22Rv1 (cell line): ENCODE measurements around the gene ALG8.
"Not testable (repeated sequence)": the region's sequence is repeated elsewhere in the genome, so short reads cannot be mapped to it uniquely, and the experiment has no call there.

Experiments
- H3K27ac ChIP-seq: fragments of 450-650 bp; 2 replicates; pipeline ENCODE4 v1.5.1; 2017
- ZFX ChIP-seq: fragments of 450-650 bp; IDR thresholded peaks from 2 replicates; pipeline ENCODE4 v1.6.1; 2017; ENCODE audit warnings: antibody characterized with exemption, borderline replicate concordance
- TF ChIP-seq, protein P1 (sequence below): fragments of 450-650 bp; IDR thresholded peaks from 2 replicates; pipeline ENCODE4 v1.5.1; 2017; ENCODE audit warnings: mild to moderate bottlenecking

ALG8 gene

GRCh38 chr11:78081583-78081982 lies 57.8 kb downstream of the ALG8 start:
- TF ChIP-seq ZFX = no peak
- TF ChIP-seq, protein P1, sequence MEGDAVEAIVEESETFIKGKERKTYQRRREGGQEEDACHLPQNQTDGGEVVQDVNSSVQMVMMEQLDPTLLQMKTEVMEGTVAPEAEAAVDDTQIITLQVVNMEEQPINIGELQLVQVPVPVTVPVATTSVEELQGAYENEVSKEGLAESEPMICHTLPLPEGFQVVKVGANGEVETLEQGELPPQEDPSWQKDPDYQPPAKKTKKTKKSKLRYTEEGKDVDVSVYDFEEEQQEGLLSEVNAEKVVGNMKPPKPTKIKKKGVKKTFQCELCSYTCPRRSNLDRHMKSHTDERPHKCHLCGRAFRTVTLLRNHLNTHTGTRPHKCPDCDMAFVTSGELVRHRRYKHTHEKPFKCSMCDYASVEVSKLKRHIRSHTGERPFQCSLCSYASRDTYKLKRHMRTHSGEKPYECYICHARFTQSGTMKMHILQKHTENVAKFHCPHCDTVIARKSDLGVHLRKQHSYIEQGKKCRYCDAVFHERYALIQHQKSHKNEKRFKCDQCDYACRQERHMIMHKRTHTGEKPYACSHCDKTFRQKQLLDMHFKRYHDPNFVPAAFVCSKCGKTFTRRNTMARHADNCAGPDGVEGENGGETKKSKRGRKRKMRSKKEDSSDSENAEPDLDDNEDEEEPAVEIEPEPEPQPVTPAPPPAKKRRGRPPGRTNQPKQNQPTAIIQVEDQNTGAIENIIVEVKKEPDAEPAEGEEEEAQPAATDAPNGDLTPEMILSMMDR = no peak
- no peak overlapping the region for H3K27ac ChIP-seq

DNA sequence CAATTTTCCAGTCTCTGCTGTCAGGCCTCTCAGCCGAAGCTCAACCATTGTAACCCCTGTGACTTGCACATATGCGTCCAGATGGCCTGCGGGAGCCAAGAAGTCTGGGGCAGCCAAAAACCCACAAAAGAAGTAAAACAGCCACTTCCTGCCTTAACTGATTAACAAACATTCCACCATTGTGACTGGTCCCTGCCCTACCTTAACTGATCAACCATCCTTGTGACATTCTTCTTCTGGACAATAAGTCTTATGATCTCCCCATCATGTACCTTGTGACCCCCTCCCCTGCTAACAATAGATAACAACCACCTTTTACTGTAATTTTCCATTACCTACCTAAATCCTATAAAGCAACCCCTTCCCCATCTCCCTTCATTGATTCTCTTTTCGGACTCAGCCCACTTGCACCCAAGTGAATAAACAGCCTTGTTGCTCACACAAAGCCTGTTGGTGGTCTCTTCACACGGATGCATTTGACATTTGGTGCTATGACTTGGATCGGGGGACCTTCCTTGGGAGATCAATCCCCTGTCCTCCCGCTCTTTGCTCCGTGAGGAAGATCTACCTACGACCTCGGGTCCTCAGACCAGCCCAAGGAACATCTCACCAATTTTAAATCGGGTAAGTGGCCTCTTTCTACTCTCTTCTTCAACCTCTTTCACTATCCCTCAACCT lies 58.5 kb downstream of the ALG8 start:
- H3K27ac ChIP-seq = no peak overlapping the region
- no peak for TF ChIP-seq ZFX
- TF ChIP-seq, protein P1 = no peak

- H3K27ac ChIP-seq = peak overlapping the region; percentile 66
- no peak for TF ChIP-seq ZFX
- TF ChIP-seq, protein P1 = no peak
Measured at GRCh38 chr11:78080084-78080817, 59.2 kb downstream of the ALG8 start.

DNA sequence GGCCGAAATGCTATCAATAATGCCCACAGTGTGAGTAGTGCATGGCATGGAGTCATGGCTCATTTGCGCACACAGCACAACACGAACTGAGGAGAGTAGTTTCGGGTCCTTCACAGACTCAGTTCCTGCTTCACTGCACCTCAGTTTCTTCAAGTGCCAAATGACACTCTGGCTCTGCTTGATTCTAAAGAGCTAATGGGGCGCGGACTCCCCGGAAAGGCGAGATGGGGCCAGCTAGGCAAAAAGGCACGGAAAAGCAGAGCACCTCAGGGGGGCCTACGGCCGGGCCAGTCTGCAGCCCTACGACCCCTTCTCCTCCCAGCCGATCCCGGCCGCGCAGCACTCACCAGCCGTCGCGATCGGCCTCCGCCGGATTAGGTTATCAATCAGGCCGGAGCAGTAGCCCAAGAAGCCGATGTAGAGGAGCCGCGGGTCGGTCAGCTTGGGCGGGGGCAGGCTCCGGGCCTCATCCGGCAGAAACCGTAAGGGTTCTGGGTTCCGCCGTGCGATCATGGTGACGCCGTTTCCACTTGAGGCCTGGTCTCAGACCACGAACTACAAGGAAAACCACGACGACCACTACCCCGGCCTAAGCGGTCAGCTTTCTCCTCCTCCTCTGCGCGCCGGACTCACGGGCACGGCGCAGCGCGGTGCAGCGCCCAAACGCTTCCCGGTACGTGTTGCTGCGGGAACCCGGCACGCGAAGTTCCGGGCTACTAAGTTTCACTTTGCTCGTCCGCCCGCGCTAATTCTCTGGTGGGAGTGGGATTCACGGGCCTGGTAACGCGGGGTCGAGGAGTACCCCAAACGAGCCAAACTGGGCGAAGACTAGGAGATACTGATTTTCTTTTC lies 60.0 kb downstream of the ALG8 start, which contains the start of gene NDUFC2:
Gene NDUFC2 (minus strand): TSS at position 631 of the 852 bp plus-strand sequence. CDS start 118 bp downstream, at position 513.
- peak within 1 kb of the TSS; percentile 66 for H3K27ac ChIP-seq
- TF ChIP-seq, protein P1 = no peak
- TF ChIP-seq ZFX = no peak

DNA sequence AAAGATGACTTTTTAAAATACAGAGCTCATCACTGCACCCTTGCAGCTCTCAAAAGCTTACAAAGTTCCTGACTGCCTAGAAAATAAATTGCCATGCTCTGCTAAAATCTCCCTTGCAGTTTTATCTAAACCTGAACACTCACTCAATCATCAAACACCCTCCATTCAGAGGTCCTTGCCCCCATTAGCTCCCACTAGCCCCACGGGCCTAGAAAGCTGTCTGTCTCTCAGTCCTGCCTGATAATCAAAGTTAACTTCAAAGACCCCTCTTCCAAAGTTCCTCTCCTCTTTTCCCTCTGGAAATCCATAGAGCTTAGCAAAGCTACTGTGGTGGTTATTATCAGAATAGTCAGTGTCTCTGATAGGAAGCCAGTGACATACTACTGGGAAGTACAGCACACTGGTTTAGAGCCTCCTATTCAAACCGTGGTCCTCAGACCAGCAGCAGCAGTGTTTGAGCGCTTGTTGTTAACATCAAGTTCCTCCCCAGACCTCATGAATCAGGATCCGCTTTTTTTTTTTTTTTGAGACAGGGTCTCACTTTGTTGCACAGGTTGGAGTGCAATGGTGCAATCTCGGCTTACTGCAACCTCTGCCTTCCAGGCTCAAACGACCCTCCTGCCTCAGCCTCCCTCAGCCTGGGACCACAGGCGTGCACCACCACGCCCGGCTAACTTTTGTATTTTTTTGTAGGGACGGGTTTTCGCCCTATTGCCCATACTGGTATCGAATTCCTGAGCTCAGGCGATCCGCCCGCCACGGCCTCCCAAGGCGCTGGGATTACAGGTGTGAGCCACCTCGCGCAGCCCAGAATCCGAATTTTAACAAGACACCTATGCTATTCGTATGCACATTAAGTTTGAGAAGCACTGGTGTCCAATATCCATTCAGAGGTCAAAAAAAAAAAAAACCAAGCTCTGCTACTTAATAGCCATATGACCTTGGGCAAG lies 60.9 kb downstream of the ALG8 start:
- TF ChIP-seq ZFX = no peak
- TF ChIP-seq, protein P1 = no peak
- H3K27ac ChIP-seq = peak overlapping the region; percentile 66

DNA sequence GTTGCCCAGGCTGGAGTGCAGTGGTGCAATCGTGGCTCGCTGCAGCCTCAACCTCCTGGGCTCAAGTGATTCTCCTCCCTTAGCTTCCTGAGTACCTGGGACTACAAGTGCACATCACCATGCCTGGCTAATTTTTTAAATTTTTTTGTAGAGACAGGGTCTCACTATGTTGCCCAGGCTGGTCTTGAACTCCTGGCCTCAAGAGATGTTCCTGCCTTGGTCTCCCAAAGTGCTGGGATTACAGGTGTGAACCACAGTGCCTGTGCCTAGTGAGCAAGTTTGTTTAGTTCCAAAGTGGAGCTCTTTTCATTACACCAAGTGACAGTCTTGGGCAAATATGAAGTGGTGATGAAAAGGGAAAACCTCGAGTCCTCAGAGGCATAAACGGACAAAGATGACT lies 61.8 kb downstream of the ALG8 start:
- H3K27ac ChIP-seq = not testable (repeated sequence)
